DMS114 treated with DMSO at 0.1 percent for 48 hours (cell line): Measurements from ENCODE around the gene HEPH.
"Not testable (repeated sequence)": the region's sequence is repeated elsewhere in the genome, so short reads cannot be mapped to it uniquely, and the experiment has no call there.

Source experiments
- DNase-seq: peaks from one replicate; lab custom pipeline; 2025; ENCODE audit not compliant: unreplicated experiment; lab: John Stamatoyannopoulos, UW

Gene HEPH

GRCh38 chrX:66221856-66222255 lies 57.8 kb downstream of the HEPH start:
- no peak for DNase-seq

GRCh38 chrX:66232296-66232695 lies 68.2 kb downstream of the HEPH start:
- no peak for DNase-seq

DNA sequence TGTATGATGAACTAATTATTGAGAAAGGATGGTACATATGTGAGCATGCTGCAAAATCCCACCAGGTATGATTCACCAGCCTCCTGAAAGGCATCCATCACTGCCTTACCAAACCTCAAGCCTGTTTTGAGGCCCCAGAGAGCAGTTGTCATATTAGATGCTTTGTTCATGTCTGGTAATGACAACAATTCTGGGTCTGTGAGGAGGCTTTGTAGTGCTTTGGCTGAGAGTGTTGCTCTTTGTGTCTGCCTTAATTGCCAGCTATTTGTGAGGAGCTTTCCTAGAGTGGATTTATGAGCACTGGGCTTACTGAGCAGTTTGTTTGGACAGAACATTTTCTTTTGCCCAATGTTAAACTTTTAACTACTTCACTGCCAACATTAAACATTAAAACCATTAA lies 69.2 kb downstream of the HEPH start:
- DNase-seq: no peak

DNA sequence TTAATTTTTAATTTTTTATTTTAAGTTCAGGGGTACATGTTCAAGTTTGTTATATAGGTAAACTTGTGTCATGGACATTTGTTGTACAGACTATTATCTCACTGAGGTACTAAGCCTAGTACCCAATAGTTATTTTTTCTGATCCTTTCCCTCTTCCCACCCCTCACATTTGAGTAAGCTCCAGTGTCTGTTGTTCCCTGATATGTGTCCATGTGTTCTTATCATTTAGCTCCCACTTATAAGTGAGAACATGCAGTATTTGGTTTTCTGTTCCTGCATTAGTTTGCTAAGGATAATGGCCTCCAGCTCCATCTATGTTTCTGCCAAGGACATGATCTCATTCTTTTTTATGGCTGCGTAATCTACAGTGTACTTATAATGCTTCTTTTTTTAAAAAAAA lies 69.9 kb downstream of the HEPH start:
- DNase-seq: not testable (repeated sequence)

DNA sequence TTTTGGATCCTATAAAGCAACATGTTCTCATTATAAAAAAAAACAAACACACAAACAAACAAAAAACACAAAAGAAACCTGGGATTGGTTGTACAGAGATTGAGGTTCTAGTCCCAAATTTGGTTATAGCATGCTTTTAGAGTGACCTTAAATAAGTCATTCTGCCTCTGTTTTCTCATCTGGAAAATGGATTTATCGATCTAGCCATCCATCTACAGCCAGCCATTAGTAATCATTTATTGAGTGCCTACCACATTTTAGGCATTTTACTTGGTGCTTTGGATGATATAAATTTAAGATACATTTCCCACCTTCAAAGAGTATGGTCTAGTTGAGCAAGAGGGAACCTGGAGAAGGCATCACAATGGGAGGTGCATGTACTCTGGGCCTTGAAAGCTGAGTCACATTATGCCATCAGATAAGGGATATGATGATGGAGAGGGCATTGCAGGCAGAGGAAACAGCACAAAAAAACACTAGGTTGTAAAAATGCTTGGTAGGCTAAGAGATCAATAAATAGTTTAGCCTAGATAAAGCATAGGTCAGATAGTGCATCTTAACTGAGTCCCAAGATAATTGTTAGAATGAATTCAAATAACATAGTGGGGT lies 91.4 kb downstream of the HEPH start:
- no peak for DNase-seq

DNA sequence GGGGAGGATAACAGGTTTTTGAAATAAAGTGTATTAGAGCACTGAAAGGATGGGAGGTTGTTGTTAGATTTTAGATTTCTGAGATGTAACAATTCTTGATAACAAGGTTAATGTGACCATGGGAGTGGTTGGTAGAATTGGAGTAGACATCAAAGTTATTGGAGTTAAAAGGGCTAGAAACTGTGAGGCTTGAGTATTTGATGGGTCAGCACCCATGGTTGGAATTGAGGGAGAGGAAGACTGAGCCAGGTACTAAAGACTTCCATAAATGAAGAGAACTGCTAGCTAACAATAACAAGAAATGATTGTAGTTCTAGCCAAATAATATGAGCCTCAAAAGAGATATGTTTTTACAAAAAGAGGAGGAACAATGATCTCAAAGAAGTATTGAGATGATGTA lies 98.8 kb downstream of the HEPH start:
- no peak for DNase-seq
